ENCODE results near the gene ZNF575.
"Not testable (repeated sequence)": the region's sequence is repeated elsewhere in the genome, so short reads cannot be mapped to it uniquely, and the experiment has no call there.

The ZNF575 gene

DNA sequence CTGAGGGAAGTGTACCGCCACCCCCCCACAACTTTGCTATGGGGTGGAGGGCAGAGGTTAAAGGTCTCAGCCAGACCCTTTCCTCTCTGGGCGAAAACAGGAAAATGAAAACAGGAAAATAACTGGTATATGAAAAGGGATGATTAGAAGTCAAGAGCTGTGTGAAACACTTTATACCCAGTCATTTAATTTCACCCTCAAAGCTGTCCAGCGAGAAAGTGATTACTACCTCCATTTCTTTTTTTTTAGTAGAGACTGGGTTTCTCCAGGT is 27.9 kb upstream of the ZNF575 start:
- H3K4me3 ChIP-seq (replicated peaks; ENCODE audit: low read depth, low read length), result no peak overlapping the region
- no peaks in the 10 kb centered on the region; the same call in none of the 2 replicates for H3K36me3 ChIP-seq (ENCODE audit: control insufficient read depth, insufficient read depth, low read length)
- no peaks in the 10 kb centered on the region for H3K27me3 ChIP-seq (replicated peaks; ENCODE audit: control insufficient read depth, insufficient read depth, low read length)
- DNase-seq (ENCODE audit: extremely low read depth, insufficient read length), result no peak
- TF ChIP-seq, protein P1, sequence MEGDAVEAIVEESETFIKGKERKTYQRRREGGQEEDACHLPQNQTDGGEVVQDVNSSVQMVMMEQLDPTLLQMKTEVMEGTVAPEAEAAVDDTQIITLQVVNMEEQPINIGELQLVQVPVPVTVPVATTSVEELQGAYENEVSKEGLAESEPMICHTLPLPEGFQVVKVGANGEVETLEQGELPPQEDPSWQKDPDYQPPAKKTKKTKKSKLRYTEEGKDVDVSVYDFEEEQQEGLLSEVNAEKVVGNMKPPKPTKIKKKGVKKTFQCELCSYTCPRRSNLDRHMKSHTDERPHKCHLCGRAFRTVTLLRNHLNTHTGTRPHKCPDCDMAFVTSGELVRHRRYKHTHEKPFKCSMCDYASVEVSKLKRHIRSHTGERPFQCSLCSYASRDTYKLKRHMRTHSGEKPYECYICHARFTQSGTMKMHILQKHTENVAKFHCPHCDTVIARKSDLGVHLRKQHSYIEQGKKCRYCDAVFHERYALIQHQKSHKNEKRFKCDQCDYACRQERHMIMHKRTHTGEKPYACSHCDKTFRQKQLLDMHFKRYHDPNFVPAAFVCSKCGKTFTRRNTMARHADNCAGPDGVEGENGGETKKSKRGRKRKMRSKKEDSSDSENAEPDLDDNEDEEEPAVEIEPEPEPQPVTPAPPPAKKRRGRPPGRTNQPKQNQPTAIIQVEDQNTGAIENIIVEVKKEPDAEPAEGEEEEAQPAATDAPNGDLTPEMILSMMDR (IDR thresholded peaks at IDR 0.05; ENCODE audit: insufficient read depth, low read length, poor library complexity, severe bottlenecking), result no peak

DNA sequence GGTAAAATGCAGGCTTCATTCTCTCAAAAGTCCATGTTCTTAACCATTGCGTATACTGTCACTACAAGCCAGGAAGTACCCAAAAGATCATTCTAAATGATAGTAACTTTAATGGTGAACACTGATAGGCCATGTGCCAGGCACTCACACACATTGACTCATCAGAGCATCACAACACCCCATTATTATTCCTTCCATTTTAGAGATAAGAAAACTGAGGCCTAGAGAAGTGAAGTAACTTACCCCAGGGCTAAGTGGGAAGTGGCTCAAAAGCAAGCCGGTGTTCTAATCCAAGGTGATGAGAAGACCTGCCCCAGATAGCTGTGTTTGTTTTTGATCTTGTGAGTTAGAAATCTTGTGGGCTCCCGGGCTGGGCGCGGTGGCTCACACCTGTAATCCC is 27.0 kb upstream of the ZNF575 start:
- TF ChIP-seq, protein P1 (IDR thresholded peaks at IDR 0.05; ENCODE audit: insufficient read depth, low read length, poor library complexity, severe bottlenecking), result no peak
- Histone ChIP-seq H3K4me3 (replicated peaks; ENCODE audit: low read depth, low read length) (no peak overlapping the region), H3K27me3 (replicated peaks; ENCODE audit: control insufficient read depth, insufficient read depth, low read length) (no peaks in the 10 kb centered on the region), H3K36me3 (ENCODE audit: control insufficient read depth, insufficient read depth, low read length) (no peaks in the 10 kb centered on the region; the same call in none of the 2 replicates)
- no peak for DNase-seq (ENCODE audit: extremely low read depth, insufficient read length)

DNA sequence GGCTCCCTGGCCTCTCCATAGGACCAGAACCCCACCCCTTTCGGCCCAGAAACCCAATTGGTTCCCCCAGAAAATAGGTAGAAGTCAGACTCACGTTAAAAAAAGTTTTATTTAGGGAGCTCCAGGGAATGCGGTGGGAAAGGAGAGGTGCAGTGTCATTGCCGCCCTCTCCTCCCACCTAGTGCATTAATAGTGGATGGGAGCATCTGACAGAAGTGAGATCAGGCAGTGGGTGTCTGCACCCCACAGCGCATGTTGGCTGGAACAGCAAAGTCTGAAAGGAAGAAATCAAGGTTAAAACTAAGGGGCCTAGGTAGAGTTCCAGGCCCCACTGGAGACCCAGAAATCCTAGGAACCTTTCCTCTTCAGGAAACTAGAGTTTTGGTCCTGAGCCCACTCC is 26.4 kb upstream of the ZNF575 start:
- no peak overlapping the region for H3K4me3 ChIP-seq (replicated peaks; ENCODE audit: low read depth, low read length)
- no peaks in the 10 kb centered on the region for H3K27me3 ChIP-seq (replicated peaks; ENCODE audit: control insufficient read depth, insufficient read depth, low read length)
- no peak for DNase-seq (ENCODE audit: extremely low read depth, insufficient read length)
- TF ChIP-seq, protein P1 (IDR thresholded peaks at IDR 0.05; ENCODE audit: insufficient read depth, low read length, poor library complexity, severe bottlenecking), result no peak
- H3K36me3 ChIP-seq (ENCODE audit: control insufficient read depth, insufficient read depth, low read length), result peaks cover 2% of the 10 kb centered on the region

DNA sequence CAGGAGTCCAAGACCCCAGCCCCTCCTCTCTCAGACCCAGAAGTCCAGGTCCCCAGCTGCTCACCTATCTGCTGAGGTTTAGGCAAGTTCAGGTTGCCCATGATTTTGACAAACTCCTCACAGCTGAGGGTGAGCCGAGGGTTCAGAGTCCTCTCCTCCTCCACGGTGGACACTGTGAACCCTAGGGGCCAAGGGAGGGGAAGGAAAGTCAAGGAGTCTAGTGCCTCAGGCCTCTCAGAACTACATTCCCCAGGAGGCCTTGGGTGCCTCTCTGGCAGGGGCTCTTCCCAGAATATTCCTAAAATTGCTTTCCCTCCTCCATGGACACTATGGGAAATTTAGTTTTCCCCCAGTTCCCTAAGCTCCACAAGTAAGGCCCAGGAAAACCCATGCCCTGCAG is 25.1 kb upstream of the ZNF575 start:
- no peak for DNase-seq (ENCODE audit: extremely low read depth, insufficient read length)
- peaks cover 2% of the 10 kb centered on the region for H3K36me3 ChIP-seq (ENCODE audit: control insufficient read depth, insufficient read depth, low read length)
- no peaks in the 10 kb centered on the region for H3K27me3 ChIP-seq (replicated peaks; ENCODE audit: control insufficient read depth, insufficient read depth, low read length)
- TF ChIP-seq, protein P1 (IDR thresholded peaks at IDR 0.05; ENCODE audit: insufficient read depth, low read length, poor library complexity, severe bottlenecking), result no peak
- H3K4me3 ChIP-seq (replicated peaks; ENCODE audit: low read depth, low read length), result no peak overlapping the region

DNA sequence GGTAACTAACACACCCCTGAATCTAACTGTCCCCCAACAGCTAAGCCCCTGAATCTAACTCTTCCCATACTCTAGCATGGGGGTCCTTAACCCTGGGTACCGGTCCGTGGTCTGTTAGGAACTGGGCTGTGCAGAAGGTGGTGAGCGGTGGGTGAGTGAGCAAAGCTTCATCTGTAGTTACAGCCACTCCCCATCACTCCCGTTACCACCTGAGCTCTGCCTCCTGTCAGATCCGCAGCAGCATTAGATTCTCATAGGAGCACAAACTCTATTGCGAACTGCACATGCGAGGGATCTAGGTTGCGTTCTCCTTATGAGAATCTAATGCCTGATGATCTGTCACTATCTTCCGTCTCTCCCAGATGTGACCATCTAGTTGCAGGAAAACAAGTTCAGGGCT is 22.3 kb upstream of the ZNF575 start:
- Histone ChIP-seq H3K36me3 (ENCODE audit: control insufficient read depth, insufficient read depth, low read length) (peaks cover 2% of the 10 kb centered on the region), H3K27me3 (replicated peaks; ENCODE audit: control insufficient read depth, insufficient read depth, low read length) (no peaks in the 10 kb centered on the region), H3K4me3 (replicated peaks; ENCODE audit: low read depth, low read length) (no peak overlapping the region)
- DNase-seq (ENCODE audit: extremely low read depth, insufficient read length), result no peak
- TF ChIP-seq, protein P1 (IDR thresholded peaks at IDR 0.05; ENCODE audit: insufficient read depth, low read length, poor library complexity, severe bottlenecking), result no peak

DNA sequence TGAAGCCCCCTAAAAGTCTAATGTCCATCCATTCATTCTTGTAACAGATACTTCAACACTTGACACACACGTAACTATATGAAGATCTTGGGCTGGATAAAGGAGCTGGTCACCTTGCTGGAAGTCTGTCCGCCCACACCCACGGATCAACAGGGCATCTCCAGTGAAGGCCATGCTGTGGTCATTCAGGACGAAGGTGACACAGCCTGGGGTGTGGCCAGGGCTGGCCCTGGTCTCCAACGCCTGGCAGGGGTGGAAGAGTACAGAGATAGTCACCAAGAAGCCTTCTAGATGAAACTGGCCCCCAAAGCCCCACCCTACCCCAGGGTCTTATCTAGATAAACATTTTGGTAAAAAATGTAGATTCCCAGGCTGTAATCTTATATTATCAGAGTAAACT is 21.7 kb upstream of the ZNF575 start:
- TF ChIP-seq, protein P1 (IDR thresholded peaks at IDR 0.05; ENCODE audit: insufficient read depth, low read length, poor library complexity, severe bottlenecking), result no peak
- Histone ChIP-seq H3K4me3 (replicated peaks; ENCODE audit: low read depth, low read length) (no peak overlapping the region), H3K36me3 (ENCODE audit: control insufficient read depth, insufficient read depth, low read length) (peaks cover 2% of the 10 kb centered on the region), H3K27me3 (replicated peaks; ENCODE audit: control insufficient read depth, insufficient read depth, low read length) (no peaks in the 10 kb centered on the region)
- DNase-seq (ENCODE audit: extremely low read depth, insufficient read length), result no peak

DNA sequence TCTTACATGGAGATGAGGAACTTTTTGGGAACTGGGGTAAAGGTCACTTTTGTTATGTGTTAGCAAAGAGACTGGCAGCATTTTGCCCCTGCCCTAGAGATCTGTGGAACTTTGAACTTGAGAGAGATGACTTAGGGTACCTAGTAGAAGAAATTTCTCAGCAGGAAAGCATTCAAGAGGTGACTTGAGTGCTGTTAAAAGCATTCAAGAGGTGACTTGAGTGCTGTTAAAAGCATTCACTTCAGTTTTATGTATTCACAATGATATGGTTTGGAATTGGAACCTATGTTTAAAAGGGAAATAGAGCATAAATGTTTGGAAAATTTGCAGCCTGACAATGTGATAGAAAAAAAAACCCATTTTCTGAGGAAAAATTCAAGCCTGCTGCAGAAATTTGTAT is 20.6 kb upstream of the ZNF575 start:
- H3K4me3 ChIP-seq (replicated peaks; ENCODE audit: low read depth, low read length); DNase-seq (ENCODE audit: extremely low read depth, insufficient read length); H3K27me3 ChIP-seq (replicated peaks; ENCODE audit: control insufficient read depth, insufficient read depth, low read length); H3K36me3 ChIP-seq (ENCODE audit: control insufficient read depth, insufficient read depth, low read length): not testable (repeated sequence)
